WERI-Rb-1 (cell line): ENCODE data around the gene LRP1B.

Experiments used
- DNase-seq: peaks from one replicate; pipeline ENCODE4 v3.0.0-alpha.2; 2020
- H3K27ac ChIP-seq: fragments of 250-450 bp; sonication (Bioruptor Pico); 2 replicates; pipeline ENCODE4 v1.5.1; 2020; ENCODE audit warnings: mild to moderate bottlenecking, moderate library complexity
- H3K27me3 ChIP-seq: fragments of 250-450 bp; sonication (Bioruptor Pico); 2 replicates; pipeline ENCODE4 v1.5.1; 2021; ENCODE audit warnings: mild to moderate bottlenecking, low read depth, moderate library complexity; ENCODE audit not compliant: insufficient read depth, severe bottlenecking
- H3K36me3 ChIP-seq: fragments of 250-450 bp; sonication (Bioruptor Pico); 2 replicates; pipeline ENCODE4 v1.5.1; 2020; ENCODE audit warnings: mild to moderate bottlenecking, moderate library complexity
- H3K4me3 ChIP-seq: 2 replicates; pipeline ENCODE4 v1.5.1; 2011; ENCODE audit warnings: low read depth, mild to moderate bottlenecking, control low read depth, low read length
- H3K9me3 ChIP-seq: fragments of 250-450 bp; sonication (Bioruptor Pico); 2 replicates; pipeline ENCODE4 v1.5.1; 2021; ENCODE audit warnings: mild to moderate bottlenecking, moderate library complexity; ENCODE audit not compliant: severe bottlenecking
- CTCF ChIP-seq: IDR thresholded peaks from 2 replicates; pipeline ENCODE4 v1.5.1; 2011; ENCODE audit warnings: low read depth, mild to moderate bottlenecking, control low read depth, inconsistent platforms, low read length

LRP1B gene

GRCh38 chr2:142061733-142062132 is 69.1 kb downstream of the LRP1B start:
- no peak overlapping the region for H3K4me3 ChIP-seq

GRCh38 chr2:142058149-142058548 is 72.7 kb downstream of the LRP1B start:
- no peak for TF ChIP-seq CTCF
- H3K27me3 ChIP-seq: no peaks in the 10 kb centered on the region
- DNase-seq: no peak
- H3K4me3 ChIP-seq: no peak overlapping the region
- H3K27ac ChIP-seq: no peak overlapping the region
- H3K36me3 ChIP-seq: no peaks in the 10 kb centered on the region
- H3K9me3 ChIP-seq: no peaks in the 10 kb centered on the region

More at GRCh38 chr2:142061733-142062132, 69.1 kb downstream of the LRP1B start:
- Histone ChIP-seq H3K9me3 (no peaks in the 10 kb centered on the region), H3K36me3 (no peaks in the 10 kb centered on the region), H3K27me3 (no peaks in the 10 kb centered on the region), H3K27ac (no peak overlapping the region)
- TF ChIP-seq CTCF: no peak
- DNase-seq: no peak

GRCh38 chr2:142056784-142057183 is 74.0 kb downstream of the LRP1B start:
- Histone ChIP-seq H3K27ac (no peak overlapping the region), H3K36me3 (no peaks in the 10 kb centered on the region), H3K9me3 (no peaks in the 10 kb centered on the region), H3K27me3 (no peaks in the 10 kb centered on the region), H3K4me3 (no peak overlapping the region)
- DNase-seq: no peak
- no peak for TF ChIP-seq CTCF

GRCh38 chr2:142052220-142052863 is 78.5 kb downstream of the LRP1B start:
- no peak for TF ChIP-seq CTCF
- no peaks in the 10 kb centered on the region for H3K9me3 ChIP-seq
- H3K4me3 ChIP-seq: no peak overlapping the region
- no peaks in the 10 kb centered on the region for H3K36me3 ChIP-seq
- no peaks in the 10 kb centered on the region for H3K27me3 ChIP-seq
- DNase-seq: no peak
- no peak overlapping the region for H3K27ac ChIP-seq

- H3K36me3 ChIP-seq: no peaks in the 10 kb centered on the region
- H3K27ac ChIP-seq: no peak overlapping the region
- H3K4me3 ChIP-seq: no peak overlapping the region
- H3K27me3 ChIP-seq: no peaks in the 10 kb centered on the region
- DNase-seq: no peak
- H3K9me3 ChIP-seq: no peaks in the 10 kb centered on the region
- TF ChIP-seq CTCF: no peak
Measured at GRCh38 chr2:142048581-142048980, 82.2 kb downstream of the LRP1B start.

- no peak for DNase-seq
- no peak for TF ChIP-seq CTCF
- Histone ChIP-seq H3K4me3 (no peak overlapping the region), H3K27ac (no peak overlapping the region), H3K27me3 (no peaks in the 10 kb centered on the region), H3K36me3 (no peaks in the 10 kb centered on the region), H3K9me3 (no peaks in the 10 kb centered on the region)
Measured at GRCh38 chr2:142045641-142046040, 85.2 kb downstream of the LRP1B start.
